Endothelial cell of umbilical vein (primary cell): ENCODE data around the gene TNN.

Experiments used
- EZH2 ChIP-seq: IDR thresholded peaks from 2 replicates; pipeline ENCODE4 v1.6.1; 2012; ENCODE audit warnings: borderline replicate concordance, low read depth, mild to moderate bottlenecking, moderate library complexity, low read length, inconsistent platforms; ENCODE audit not compliant: severe bottlenecking
- GATA2 ChIP-seq: IDR thresholded peaks from 2 replicates; pipeline ENCODE4 v1.7.0; 2011; ENCODE audit warnings: low read depth, mild to moderate bottlenecking, moderate library complexity, mixed read lengths, low read length; ENCODE audit not compliant: insufficient read length, insufficient read depth
- POLR2AphosphoS5 ChIP-seq: IDR thresholded peaks from 2 replicates; pipeline ENCODE4 v1.6.1; 2012; ENCODE audit warnings: low read depth, mild to moderate bottlenecking, control low read depth, low read length, moderate library complexity; ENCODE audit not compliant: insufficient read depth
- TF ChIP-seq, protein P1 (sequence below), 2 donors: IDR thresholded peaks; 1 replicate in 1 of 2; 2 replicates in 1 of 2; pipeline ENCODE4 v1.5.1; 2011; ENCODE audit warnings: low read length in 2 of 2, mild to moderate bottlenecking in 2 of 2, moderate library complexity in 2 of 2, control low read depth in 1 of 2, inconsistent platforms in 1 of 2, low read depth in 1 of 2; ENCODE audit not compliant: insufficient read depth in 1 of 2; ENCODE audit errors: extremely low read depth in 1 of 2

DNA sequence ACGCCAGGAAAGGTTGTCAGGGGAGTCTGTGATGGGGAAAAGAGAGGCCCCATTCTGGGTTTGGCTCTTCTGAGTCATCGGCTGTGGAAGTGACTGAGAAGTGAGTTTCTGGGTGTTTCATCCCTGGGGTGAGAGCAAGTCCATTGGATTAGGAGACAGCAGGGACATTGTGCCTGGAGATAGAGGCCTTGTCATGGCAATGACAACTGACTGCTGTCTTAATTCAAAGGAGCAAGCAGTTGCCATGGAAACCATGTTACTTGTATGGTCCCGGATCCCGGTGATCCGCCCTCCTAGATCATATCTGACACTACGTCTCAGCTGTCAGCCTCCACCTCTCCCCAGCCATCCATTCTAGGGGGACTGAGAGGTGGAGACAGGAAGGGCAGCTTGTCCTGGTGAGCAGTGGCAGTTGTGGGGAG lies 90.5 kb downstream of the TNN start:
- TF ChIP-seq POLR2AphosphoS5 (no peak), EZH2 (no peak), GATA2 (no peak)
- TF ChIP-seq, protein P1, sequence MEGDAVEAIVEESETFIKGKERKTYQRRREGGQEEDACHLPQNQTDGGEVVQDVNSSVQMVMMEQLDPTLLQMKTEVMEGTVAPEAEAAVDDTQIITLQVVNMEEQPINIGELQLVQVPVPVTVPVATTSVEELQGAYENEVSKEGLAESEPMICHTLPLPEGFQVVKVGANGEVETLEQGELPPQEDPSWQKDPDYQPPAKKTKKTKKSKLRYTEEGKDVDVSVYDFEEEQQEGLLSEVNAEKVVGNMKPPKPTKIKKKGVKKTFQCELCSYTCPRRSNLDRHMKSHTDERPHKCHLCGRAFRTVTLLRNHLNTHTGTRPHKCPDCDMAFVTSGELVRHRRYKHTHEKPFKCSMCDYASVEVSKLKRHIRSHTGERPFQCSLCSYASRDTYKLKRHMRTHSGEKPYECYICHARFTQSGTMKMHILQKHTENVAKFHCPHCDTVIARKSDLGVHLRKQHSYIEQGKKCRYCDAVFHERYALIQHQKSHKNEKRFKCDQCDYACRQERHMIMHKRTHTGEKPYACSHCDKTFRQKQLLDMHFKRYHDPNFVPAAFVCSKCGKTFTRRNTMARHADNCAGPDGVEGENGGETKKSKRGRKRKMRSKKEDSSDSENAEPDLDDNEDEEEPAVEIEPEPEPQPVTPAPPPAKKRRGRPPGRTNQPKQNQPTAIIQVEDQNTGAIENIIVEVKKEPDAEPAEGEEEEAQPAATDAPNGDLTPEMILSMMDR (IDR thresholded peaks at IDR 0.05; ENCODE audit: extremely low read depth in 1 of 2, insufficient read depth in 1 of 2, low read depth in 1 of 2, low read length in 2 of 2): no peak
